Colonic mucosa (tissue), 4 donors: ENCODE measurements around the gene FANCL. TPM values are rescaled to one million over a fixed set of nuclear protein-coding genes. Genes with fewer than 3 reads are reported as not detected.
"Not testable (repeated sequence)": the region's sequence is repeated elsewhere in the genome, so short reads cannot be mapped to it uniquely, and the experiment has no call there.

Experiments used
- DNase-seq: peaks from one replicate; pipeline ENCODE4 v3.0.0-alpha.2; 2020
- H3K27ac ChIP-seq: fragments of 200-600 bp; one replicate; pipeline ENCODE4 v1.8.0; 2021
- H3K27me3 ChIP-seq: fragments of 200-600 bp; one replicate; pipeline ENCODE4 v1.8.0; 2021
- H3K36me3 ChIP-seq: fragments of 200-600 bp; one replicate; pipeline ENCODE4 v1.8.0; 2021
- H3K4me1 ChIP-seq: fragments of 200-600 bp; one replicate; pipeline ENCODE4 v1.8.0; 2021; ENCODE audit warnings: mild to moderate bottlenecking
- H3K4me3 ChIP-seq: fragments of 200-600 bp; one replicate; pipeline ENCODE4 v1.8.0; 2021
- H3K9ac ChIP-seq, 2 donors: one replicate each; pipeline ENCODE4 v1.7.0; 2013; ENCODE audit warnings: control low read depth in 2 of 2, low read depth in 2 of 2, low read length in 2 of 2
- H3K9me3 ChIP-seq: fragments of 200-600 bp; one replicate; pipeline ENCODE4 v1.8.0; 2021
- intact Hi-C: fragments of 100-400 bp; cut with DNase I; formaldehyde crosslinking; loops from one replicate; pipeline ENCODE4 v1.14.1; 2022
- total RNA-seq, 2 donors: library from RNA; stranded (reverse); fragmentation: NEBNext Ultra II Directional in 1 of 2; extraction: Animal tissue kit (Norgen Biotek cat#: 25700) in 1 of 2; gene quantifications; one replicate each; pipeline ENCODE4 v1.2.1, GENCODE V29; 2021
- TF ChIP-seq, protein P1 (sequence below): fragments of 200-600 bp; IDR thresholded peaks from one replicate; pipeline ENCODE4 v1.8.0; 2022; ENCODE audit warnings: antibody characterized with exemption, mild to moderate bottlenecking
- donor health status: healthy.
- donor health status: DM: no; HTN: no; CAD: no.
- donor health status: DM: no; HTN: no; CAD: no.

The FANCL gene
- total RNA-seq, result 10 to 100 TPM; 15.0 to 21.6 TPM

DNA sequence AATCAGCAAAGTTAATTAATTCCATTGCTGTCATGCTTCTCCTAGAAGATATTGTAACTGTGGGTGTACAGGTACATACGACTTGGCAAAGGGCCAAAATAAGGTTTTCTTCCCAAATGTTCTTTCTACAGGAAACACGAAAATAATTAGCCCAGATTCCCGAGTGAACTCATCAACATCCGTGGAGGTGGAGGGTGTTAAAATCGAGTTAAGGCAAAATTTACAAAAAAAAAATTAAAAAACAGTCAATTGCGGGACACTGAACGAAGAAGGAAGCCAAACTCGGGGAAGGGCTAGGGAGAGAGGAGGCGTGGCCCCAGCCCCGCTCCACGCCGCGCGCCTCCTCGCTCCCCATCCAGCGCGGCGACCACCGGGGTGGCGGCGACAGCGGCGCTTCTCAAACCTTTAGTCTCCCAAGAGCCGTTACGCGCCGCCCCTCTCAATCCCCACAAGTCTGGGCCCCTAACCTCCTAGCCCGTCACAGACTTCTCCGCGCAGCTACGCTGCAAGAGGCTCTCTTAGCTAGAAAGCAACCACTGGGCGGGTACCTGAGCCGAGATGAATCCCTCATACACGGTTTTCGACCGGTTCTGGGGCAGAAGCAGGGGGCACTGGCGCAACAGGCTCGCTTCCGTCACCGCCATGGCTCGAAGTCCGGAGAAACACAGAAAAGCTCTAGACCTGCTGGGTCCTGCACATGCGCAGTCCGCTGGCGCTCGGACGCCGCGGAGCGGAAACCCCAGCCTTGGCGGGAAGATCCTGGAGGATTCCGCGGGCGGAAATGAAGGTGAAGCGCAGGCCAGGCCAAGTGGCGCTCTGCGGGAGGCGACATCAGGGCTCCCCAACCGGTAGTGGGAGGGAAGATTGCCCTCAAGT is at the start of gene FANCL:
TSS of gene FANCL (minus strand) at position 656 of the 876 bp plus-strand sequence. CDS start at position 644, 12 bp downstream.
- Histone ChIP-seq H3K4me1 (no peaks in the 10 kb centered on the region), H3K27ac (peak within 1 kb of the TSS; percentile 80), H3K4me3 (peak within 1 kb of the TSS; percentile 80), H3K36me3 (no peaks in the 10 kb centered on the region), H3K27me3 (no peaks in the 10 kb centered on the region), H3K9me3 (no peaks in the 10 kb centered on the region), H3K9ac (peak within 1 kb of the TSS; percentile 80 to 90)
- TF ChIP-seq, protein P1, sequence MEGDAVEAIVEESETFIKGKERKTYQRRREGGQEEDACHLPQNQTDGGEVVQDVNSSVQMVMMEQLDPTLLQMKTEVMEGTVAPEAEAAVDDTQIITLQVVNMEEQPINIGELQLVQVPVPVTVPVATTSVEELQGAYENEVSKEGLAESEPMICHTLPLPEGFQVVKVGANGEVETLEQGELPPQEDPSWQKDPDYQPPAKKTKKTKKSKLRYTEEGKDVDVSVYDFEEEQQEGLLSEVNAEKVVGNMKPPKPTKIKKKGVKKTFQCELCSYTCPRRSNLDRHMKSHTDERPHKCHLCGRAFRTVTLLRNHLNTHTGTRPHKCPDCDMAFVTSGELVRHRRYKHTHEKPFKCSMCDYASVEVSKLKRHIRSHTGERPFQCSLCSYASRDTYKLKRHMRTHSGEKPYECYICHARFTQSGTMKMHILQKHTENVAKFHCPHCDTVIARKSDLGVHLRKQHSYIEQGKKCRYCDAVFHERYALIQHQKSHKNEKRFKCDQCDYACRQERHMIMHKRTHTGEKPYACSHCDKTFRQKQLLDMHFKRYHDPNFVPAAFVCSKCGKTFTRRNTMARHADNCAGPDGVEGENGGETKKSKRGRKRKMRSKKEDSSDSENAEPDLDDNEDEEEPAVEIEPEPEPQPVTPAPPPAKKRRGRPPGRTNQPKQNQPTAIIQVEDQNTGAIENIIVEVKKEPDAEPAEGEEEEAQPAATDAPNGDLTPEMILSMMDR, result no peak
- DNase-seq, result peak; percentile 93
- intact Hi-C loops, result loop anchor here (10.0 kb wide), 1 partner anchor 196 kb away; the partner anchor contains the start of gene VRK2

DNA sequence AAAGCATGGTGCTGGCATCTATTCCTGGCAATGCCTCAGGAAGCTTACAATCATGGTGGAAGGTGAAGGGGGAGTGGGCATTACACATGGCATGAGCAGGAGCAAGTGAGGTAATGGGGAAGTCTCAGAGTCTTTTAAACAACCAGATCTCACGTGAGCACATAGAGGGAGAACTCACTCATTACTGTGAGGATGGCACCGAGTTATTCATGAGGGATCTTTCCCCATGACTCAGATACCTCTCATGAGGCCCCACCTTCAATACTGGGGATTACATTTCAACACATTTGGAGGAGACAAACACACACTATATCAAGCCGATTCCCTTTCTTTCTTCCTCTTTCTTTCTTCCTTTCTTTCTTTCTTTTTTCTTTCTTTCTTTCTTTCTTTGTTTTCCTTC is 47.9 kb upstream of the FANCL start:
- TF ChIP-seq, protein P1, result no peak
- Histone ChIP-seq H3K9me3 (no peaks in the 10 kb centered on the region), H3K4me1 (no peaks in the 10 kb centered on the region), H3K4me3 (no peak overlapping the region), H3K36me3 (no peaks in the 10 kb centered on the region), H3K27me3 (no peaks in the 10 kb centered on the region), H3K9ac (no peak overlapping the region), H3K27ac (no peak overlapping the region)
- no peak for DNase-seq
- intact Hi-C loops, result no loop called here

DNA sequence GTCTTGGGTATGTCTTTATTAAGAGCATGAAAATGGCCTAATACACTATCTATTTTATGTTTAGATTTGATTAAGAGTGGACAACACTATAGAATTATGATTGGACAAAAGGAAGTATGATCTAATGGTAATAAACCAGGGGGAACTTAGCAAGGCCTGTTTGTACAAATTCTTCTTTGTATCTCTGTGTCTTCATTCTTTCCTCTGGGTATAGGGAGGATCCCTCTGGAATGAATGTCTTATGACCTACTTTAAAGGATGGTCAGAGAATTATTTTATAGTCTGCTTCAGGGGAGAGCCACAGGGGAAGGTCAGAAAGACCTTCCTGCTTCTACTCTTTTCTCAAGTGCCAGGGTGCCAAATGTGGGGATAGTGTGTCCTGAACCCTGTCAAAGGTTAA is 42.8 kb upstream of the FANCL start:
- no peaks in the 10 kb centered on the region for H3K4me1 ChIP-seq
- DNase-seq, result no peak
- no peak overlapping the region for H3K27ac ChIP-seq
- TF ChIP-seq, protein P1, result no peak
- no peak overlapping the region for H3K4me3 ChIP-seq
- H3K36me3 ChIP-seq, result no peaks in the 10 kb centered on the region
- H3K9me3 ChIP-seq, result no peaks in the 10 kb centered on the region
- H3K27me3 ChIP-seq, result no peaks in the 10 kb centered on the region
- intact Hi-C loops, result no loop called here
- H3K9ac ChIP-seq, result no peak overlapping the region

DNA sequence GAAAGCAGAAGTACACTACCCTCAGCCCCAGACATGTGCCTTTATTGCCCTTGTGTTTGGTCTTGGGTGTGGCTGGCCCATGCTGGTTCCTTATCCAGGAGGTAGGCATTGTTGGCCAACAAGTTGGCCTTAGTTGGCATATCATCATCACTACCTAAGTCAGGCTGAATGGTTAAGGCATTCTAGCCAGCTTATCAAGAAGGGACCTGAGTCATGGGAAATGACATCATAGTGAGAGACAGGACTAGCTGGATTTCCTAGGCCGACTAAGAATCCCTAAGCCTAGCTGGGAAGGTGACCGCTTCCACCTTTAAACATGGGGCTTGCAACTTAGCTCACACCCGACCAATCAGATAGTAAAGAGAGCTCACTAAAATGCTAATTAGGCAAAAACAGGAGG is 34.0 kb upstream of the FANCL start:
- not testable (repeated sequence) for DNase-seq, H3K36me3 ChIP-seq, H3K27ac ChIP-seq, H3K9ac ChIP-seq, H3K4me1 ChIP-seq, H3K27me3 ChIP-seq, H3K4me3 ChIP-seq, H3K9me3 ChIP-seq
- intact Hi-C loops, result loop anchor here (10.0 kb wide), 1 partner anchor 520 kb away; no protein-coding TSS in a partner anchor

DNA sequence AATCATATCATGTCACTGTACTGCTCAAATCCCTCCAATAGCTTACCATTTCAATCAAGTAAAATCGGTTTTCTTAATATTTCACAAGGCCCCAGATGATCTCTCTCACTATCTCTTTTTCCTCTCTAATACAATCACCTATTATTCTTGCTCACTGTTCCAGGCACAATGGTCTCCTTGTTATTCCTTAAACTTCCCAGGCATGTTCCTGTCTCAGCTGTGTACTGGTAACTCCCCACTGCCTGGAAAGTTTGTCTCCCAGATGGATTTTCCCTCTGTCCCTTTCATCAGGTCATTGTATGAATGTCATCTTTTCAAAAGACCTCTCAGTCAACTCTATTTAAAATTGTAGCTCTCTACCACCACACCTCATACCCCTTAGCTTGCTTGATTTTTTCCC is 30.7 kb upstream of the FANCL start:
- Histone ChIP-seq H3K9ac (no peak overlapping the region), H3K27ac (no peak overlapping the region), H3K9me3 (no peaks in the 10 kb centered on the region), H3K4me3 (no peak overlapping the region), H3K27me3 (no peaks in the 10 kb centered on the region), H3K4me1 (no peaks in the 10 kb centered on the region), H3K36me3 (no peaks in the 10 kb centered on the region)
- TF ChIP-seq, protein P1, result no peak
- intact Hi-C loops, result loop anchor here (10.0 kb wide), 1 partner anchor 517 kb away; no protein-coding TSS in a partner anchor
- DNase-seq, result no peak

DNA sequence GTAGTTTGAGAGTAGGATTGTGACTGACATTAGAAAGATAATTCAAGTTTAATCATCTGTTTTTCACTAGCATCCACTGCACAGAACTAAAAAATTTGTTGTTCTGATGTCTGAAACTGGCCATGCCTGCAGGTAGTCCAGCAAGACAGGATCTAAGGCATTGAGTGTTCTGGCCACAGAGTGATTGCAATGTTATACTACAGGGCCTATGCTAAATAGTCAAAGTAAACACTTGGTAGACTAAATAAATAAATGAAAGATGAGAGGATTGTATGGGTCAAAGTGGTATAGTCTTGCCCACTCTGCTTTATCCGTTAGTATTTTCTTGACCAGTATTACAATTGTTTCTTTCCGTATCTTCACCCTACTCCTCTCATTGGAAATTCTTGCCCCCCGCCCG is 27.6 kb upstream of the FANCL start:
- DNase-seq, result no peak
- no peaks in the 10 kb centered on the region for H3K4me1 ChIP-seq

More for the DNA sequence above, 27.6 kb upstream of the FANCL start:
- no peak overlapping the region for H3K4me3 ChIP-seq
- no peaks in the 10 kb centered on the region for H3K27me3 ChIP-seq
- TF ChIP-seq, protein P1, result no peak
- no peaks in the 10 kb centered on the region for H3K36me3 ChIP-seq
- H3K9ac ChIP-seq, result no peak overlapping the region
- no peak overlapping the region for H3K27ac ChIP-seq
- intact Hi-C loops, result no loop called here
- H3K9me3 ChIP-seq, result no peaks in the 10 kb centered on the region
